Activated naive CD8-positive, alpha-beta T cell treated with anti-CD3 and anti-CD28 coated beads, Interleukin-2, amount 50 U/mL, for 24 hours (primary cell): ENCODE data around the gene PRR20G.

Experiments used
- ATAC-seq: fragments of 150-1000 bp; cut with Tn5 transposase; one replicate; pipeline ENCODE4 v1.10.0; 2021
- DNase-seq: peaks from one replicate; pipeline ENCODE4 v3.0.0; 2021
- H3K27ac Mint-ChIP-seq: one replicate; pipeline ENCODE4 v1.8.0; 2021; ENCODE audit warnings: mild to moderate bottlenecking, mixed read lengths
- H3K27me3 Mint-ChIP-seq: one replicate; pipeline ENCODE4 v1.8.0; 2021; ENCODE audit warnings: mixed read lengths
- H3K36me3 Mint-ChIP-seq: one replicate; pipeline ENCODE4 v1.8.0; 2021; ENCODE audit warnings: low read depth, mixed read lengths
- H3K4me1 Mint-ChIP-seq: one replicate; pipeline ENCODE4 v1.8.0; 2021; ENCODE audit warnings: mixed read lengths
- H3K4me3 Mint-ChIP-seq: one replicate; pipeline ENCODE4 v1.8.0; 2021; ENCODE audit warnings: mild to moderate bottlenecking, moderate library complexity, mixed read lengths
- H3K9me3 Mint-ChIP-seq: one replicate; pipeline ENCODE4 v1.8.0; 2021; ENCODE audit warnings: mixed read lengths

The PRR20G gene

DNA sequence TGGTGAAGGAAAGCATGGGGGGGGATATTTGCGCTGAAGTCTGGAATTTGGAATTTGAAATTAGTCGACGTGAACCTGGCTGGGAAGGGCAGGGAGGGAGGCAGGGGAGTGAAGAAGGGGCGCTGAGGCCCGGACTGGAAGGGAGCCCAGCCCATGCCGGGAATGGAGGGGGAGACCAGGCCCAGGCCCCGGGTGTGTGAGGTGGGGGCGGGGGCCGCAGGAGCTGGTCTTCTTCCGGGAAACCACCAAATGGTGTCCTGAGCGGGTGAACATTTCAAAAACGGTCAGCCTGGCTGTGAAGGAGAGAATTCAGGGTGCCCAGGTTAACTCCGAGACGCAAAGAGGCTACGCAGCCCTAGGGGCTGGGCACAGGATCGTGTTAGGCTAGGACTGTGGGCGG is 497 bp upstream of the PRR20G start:
- no peak overlapping the region for H3K4me3 Mint-ChIP-seq
- H3K27me3 Mint-ChIP-seq = peaks cover 9% of the 10 kb centered on the region
- peaks cover 10% of the 10 kb centered on the region for H3K9me3 Mint-ChIP-seq
- ATAC-seq (no peak), DNase-seq (no peak)
- no peak overlapping the region for H3K27ac Mint-ChIP-seq
- H3K4me1 Mint-ChIP-seq = no peaks in the 10 kb centered on the region
- H3K36me3 Mint-ChIP-seq = no peaks in the 10 kb centered on the region

DNA sequence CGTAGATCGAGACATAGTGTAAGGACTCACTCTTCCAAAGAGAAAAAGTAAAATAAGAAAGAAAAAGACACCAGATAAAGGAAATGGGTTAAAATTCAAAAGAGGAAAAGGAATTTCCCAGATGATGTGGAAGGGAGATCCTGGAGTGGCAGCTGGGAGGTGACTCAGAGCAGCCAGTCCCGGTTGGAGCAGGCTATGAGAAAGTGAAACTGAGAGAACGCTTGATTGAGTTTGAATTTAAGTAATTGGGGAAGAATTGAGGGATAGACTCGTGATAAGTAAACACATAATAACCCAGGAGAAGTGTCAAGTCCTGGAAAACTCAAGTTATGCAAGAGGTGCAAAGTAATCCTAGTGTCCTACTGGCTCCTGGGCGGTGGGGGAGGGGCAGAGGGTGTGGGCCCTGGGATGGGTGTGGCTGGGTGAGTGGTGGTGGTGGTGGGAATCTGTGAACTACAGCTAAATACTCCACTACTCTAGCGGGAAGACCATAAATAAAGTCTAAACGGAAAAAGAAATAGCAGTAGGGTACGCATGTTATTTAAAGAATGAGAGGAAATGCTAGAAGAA is 1.2 kb downstream of the PRR20G start:
- H3K9me3 Mint-ChIP-seq = peaks cover 7% of the 10 kb centered on the region
- no peak for DNase-seq
- H3K4me1 Mint-ChIP-seq = no peaks in the 10 kb centered on the region
- H3K27me3 Mint-ChIP-seq = peaks cover 3% of the 10 kb centered on the region
- H3K27ac Mint-ChIP-seq = no peak overlapping the region
- H3K4me3 Mint-ChIP-seq = no peak overlapping the region
- H3K36me3 Mint-ChIP-seq = no peaks in the 10 kb centered on the region
- ATAC-seq = no peak

- H3K27ac Mint-ChIP-seq = no peak overlapping the region
- H3K27me3 Mint-ChIP-seq = peaks cover 7% of the 10 kb centered on the region
- no peaks in the 10 kb centered on the region for H3K36me3 Mint-ChIP-seq
These were observed 3.6 kb downstream of the PRR20G start for GRCh38 chr3:127284258-127284657.

DNA sequence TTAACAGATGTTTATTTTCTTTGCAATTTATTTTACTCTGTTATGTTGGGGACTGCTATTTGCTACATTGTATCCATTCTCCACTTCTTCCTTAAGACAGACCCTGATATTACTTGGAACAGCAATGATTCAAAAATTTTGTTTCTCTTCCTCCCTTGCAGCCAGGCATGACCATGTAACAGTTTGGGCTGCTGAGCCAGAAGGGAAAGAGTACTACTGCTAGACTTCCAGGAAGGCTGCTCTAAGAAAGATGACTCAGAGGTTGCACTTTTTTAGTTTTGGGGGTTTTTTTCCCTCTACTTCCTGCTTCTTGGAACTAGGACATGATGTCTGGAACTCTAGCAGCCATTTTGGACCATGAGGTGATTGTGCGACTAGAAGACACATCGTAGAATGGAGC is 10.3 kb downstream of the PRR20G start:
- Mint-ChIP-seq H3K4me3 (no peak overlapping the region), H3K4me1 (no peaks in the 10 kb centered on the region), H3K27ac (no peak overlapping the region), H3K9me3 (no peaks in the 10 kb centered on the region), H3K36me3 (no peaks in the 10 kb centered on the region), H3K27me3 (peaks cover 8% of the 10 kb centered on the region)
- DNase-seq (no peak), ATAC-seq (no peak)

More at GRCh38 chr3:127284258-127284657, 3.6 kb downstream of the PRR20G start:
- ATAC-seq (no peak), DNase-seq (no peak)
- no peak overlapping the region for H3K4me3 Mint-ChIP-seq
- peaks cover 4% of the 10 kb centered on the region for H3K9me3 Mint-ChIP-seq
- H3K4me1 Mint-ChIP-seq = no peaks in the 10 kb centered on the region

DNA sequence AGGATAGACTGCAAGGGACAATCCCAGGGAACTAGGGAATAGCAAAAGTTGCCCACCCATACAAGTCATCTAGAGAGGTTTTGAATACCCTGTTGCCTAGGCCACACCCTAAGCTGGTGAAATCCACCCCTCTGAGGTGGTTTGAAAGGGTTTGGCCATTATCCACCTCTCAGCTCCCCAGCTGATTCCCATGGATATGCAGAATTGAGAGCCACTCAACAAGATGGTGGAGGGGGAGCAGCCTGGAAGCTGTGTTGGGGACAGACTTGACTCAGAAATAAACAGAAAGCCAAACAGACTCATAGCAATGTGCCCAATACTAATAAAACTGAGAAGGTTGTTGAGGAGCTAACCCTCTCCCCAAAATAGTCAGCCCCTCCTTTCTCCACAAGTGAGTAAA is 10.9 kb downstream of the PRR20G start:
- no peak for ATAC-seq
- no peak overlapping the region for H3K27ac Mint-ChIP-seq

GRCh38 chr3:127276396-127276795 is 11.4 kb downstream of the PRR20G start:
- H3K9me3 Mint-ChIP-seq = no peaks in the 10 kb centered on the region
- no peaks in the 10 kb centered on the region for H3K36me3 Mint-ChIP-seq
- H3K27ac Mint-ChIP-seq = no peak overlapping the region
- peaks cover 7% of the 10 kb centered on the region for H3K27me3 Mint-ChIP-seq
- no peaks in the 10 kb centered on the region for H3K4me1 Mint-ChIP-seq
- no peak for DNase-seq
- ATAC-seq = no peak
- H3K4me3 Mint-ChIP-seq = no peak overlapping the region

More for the DNA sequence above, 10.9 kb downstream of the PRR20G start:
- DNase-seq = no peak
- Mint-ChIP-seq H3K4me1 (no peaks in the 10 kb centered on the region), H3K4me3 (no peak overlapping the region), H3K27me3 (peaks cover 8% of the 10 kb centered on the region), H3K9me3 (no peaks in the 10 kb centered on the region), H3K36me3 (no peaks in the 10 kb centered on the region)

DNA sequence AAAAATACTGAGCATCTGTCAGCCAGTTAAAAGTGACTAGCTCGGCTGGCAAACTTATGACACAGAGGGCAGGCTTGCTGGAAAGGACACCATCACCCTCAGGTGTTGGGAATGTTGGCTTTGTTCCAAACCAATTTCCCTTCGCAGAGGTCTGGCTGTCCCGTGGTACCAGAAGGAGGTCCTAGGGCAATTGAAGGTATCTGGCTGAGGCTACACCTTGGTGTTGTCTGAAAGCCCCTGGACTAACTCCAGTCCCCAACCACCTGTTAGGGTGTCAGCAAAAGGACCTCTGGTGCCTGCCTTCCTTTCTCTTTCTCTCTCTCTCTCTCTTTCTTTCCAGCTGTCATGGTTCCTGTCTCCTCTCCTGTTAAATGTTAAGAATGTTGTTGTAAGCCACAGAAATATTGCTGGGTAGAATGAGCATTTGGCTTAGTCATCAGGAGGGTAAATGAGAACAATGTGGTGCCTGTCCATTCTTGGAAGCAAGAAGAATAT is 12.5 kb downstream of the PRR20G start:
- no peak overlapping the region for H3K27ac Mint-ChIP-seq
- H3K4me1 Mint-ChIP-seq = no peaks in the 10 kb centered on the region
- H3K27me3 Mint-ChIP-seq = peaks cover 7% of the 10 kb centered on the region
- no peak for DNase-seq
- ATAC-seq = no peak
- no peaks in the 10 kb centered on the region for H3K36me3 Mint-ChIP-seq
- H3K4me3 Mint-ChIP-seq = no peak overlapping the region
- H3K9me3 Mint-ChIP-seq = no peaks in the 10 kb centered on the region

DNA sequence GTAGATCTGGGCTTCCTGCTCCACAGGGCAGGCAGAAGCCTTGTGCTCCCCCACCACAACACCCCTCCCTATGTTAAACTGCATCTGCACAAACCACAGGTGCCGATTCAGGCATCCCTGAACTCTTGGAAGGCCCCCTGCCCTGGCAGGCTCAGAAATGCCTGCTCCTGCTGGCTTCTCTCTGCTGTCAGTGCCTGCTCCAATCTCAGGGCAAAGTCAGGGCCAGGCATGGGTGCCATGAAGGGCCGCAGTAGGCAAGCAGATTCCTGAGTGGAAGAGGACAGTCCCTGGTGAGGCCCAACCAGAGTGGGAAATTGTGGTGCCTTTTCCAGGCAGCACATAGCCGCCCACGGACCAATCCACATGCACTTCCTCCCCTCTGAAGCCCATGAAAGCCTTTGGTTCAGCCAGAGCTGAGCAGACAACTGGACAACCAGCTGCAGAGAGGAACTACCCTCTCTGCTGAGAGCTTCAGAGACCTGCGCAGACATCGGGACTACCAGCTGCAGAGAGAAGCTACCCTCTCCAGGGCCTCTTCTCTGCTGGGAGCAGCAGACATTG is 13.6 kb downstream of the PRR20G start:
- no peak for ATAC-seq
- peaks cover 5% of the 10 kb centered on the region for H3K9me3 Mint-ChIP-seq
- peaks cover 4% of the 10 kb centered on the region for H3K27me3 Mint-ChIP-seq
- H3K36me3 Mint-ChIP-seq = no peaks in the 10 kb centered on the region
- H3K27ac Mint-ChIP-seq = no peak overlapping the region
- no peaks in the 10 kb centered on the region for H3K4me1 Mint-ChIP-seq
- DNase-seq = no peak
- no peak overlapping the region for H3K4me3 Mint-ChIP-seq

DNA sequence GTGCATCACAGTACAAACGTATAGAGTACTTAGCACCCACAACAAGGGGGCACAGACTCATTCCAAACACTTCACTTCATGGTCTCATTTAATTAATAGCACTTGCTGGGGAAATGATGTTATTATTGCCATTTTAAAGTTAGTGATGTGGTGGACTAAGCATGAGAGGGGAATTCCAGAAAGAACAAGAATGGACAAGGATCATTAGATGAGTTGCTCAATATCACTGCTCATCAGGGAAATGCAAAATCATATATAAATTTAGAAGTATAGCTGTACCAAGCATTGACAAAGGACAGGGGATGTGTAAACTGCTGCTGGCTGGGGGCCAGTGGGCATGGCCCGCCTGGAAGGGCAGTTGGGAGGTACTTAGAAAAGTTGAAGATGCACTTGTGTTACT is 14.6 kb downstream of the PRR20G start:
- peaks cover 16% of the 10 kb centered on the region for H3K9me3 Mint-ChIP-seq
- H3K4me3 Mint-ChIP-seq = no peak overlapping the region
- H3K4me1 Mint-ChIP-seq = no peaks in the 10 kb centered on the region
- ATAC-seq (no peak), DNase-seq (no peak)
- H3K27me3 Mint-ChIP-seq = peaks cover 3% of the 10 kb centered on the region
- no peaks in the 10 kb centered on the region for H3K36me3 Mint-ChIP-seq
- H3K27ac Mint-ChIP-seq = no peak overlapping the region

DNA sequence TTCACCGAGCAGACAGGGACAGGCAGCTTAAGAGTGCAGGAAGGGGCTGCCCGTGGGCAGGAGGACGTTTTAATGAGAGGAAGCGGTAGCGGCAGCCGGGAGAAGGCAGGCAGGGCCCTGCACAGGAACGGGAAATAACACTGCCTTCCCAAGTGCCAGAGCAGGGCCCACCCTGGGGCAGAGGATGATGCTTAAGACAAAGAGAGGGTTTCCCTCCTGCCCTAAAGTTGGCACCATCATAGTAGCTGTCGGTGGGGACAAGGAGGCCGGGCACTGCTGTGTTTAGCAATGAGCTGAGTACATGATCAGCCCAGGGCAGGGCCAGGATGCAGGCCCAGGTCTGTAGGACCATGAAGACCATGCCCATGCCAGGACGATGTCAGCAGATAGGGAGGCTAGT is 21.7 kb downstream of the PRR20G start:
- Mint-ChIP-seq H3K27me3 (peaks cover 4% of the 10 kb centered on the region), H3K9me3 (peaks cover 16% of the 10 kb centered on the region), H3K4me3 (no peak overlapping the region), H3K4me1 (no peaks in the 10 kb centered on the region), H3K36me3 (no peaks in the 10 kb centered on the region), H3K27ac (no peak overlapping the region)
- ATAC-seq = no peak
- no peak for DNase-seq

DNA sequence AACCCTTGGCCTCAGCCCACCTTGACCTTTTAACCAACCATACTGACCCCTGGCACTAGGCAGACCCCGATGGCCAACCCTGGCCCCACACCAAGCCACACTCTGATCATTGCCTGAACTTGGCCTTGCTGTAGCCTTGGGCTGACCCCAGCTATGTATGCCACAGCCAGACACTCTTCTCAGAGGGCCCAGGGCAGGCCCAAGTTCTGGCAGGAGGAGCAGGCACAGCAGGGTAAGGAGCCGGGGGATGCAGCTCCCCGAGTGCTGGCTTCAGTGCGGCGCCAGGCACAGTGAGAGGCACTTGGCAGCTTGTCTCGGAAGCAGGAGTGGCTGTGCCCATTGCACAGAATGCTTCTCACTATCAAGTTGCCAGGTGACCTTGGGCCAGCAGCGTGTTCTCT is 22.3 kb downstream of the PRR20G start:
- peak; percentile 20 for ATAC-seq
- no peak overlapping the region for H3K27ac Mint-ChIP-seq
- no peaks in the 10 kb centered on the region for H3K4me1 Mint-ChIP-seq
- H3K27me3 Mint-ChIP-seq = peaks cover 4% of the 10 kb centered on the region
- peaks cover 16% of the 10 kb centered on the region for H3K9me3 Mint-ChIP-seq
- DNase-seq = no peak
- H3K36me3 Mint-ChIP-seq = no peaks in the 10 kb centered on the region
- H3K4me3 Mint-ChIP-seq = no peak overlapping the region

- Mint-ChIP-seq H3K9me3 (peaks cover 16% of the 10 kb centered on the region), H3K27ac (no peak overlapping the region), H3K36me3 (no peaks in the 10 kb centered on the region), H3K4me1 (no peaks in the 10 kb centered on the region), H3K4me3 (no peak overlapping the region), H3K27me3 (peaks cover 4% of the 10 kb centered on the region)
- ATAC-seq (peak; percentile 7), DNase-seq (no peak)
These were observed 22.9 kb downstream of the PRR20G start for GRCh38 chr3:127264794-127265514.

- Mint-ChIP-seq H3K4me1 (no peaks in the 10 kb centered on the region), H3K27ac (no peak overlapping the region), H3K27me3 (peaks cover 4% of the 10 kb centered on the region), H3K4me3 (no peak overlapping the region), H3K9me3 (peaks cover 11% of the 10 kb centered on the region), H3K36me3 (no peaks in the 10 kb centered on the region)
- DNase-seq (no peak), ATAC-seq (no peak)
These were observed 23.6 kb downstream of the PRR20G start for GRCh38 chr3:127264292-127264691.

- Mint-ChIP-seq H3K27me3 (peaks cover 4% of the 10 kb centered on the region), H3K36me3 (no peaks in the 10 kb centered on the region), H3K4me3 (no peak overlapping the region), H3K4me1 (no peaks in the 10 kb centered on the region), H3K27ac (no peak overlapping the region), H3K9me3 (peaks cover 5% of the 10 kb centered on the region)
- ATAC-seq = no peak
- no peak for DNase-seq
These were observed 24.1 kb downstream of the PRR20G start for GRCh38 chr3:127263586-127264231.

DNA sequence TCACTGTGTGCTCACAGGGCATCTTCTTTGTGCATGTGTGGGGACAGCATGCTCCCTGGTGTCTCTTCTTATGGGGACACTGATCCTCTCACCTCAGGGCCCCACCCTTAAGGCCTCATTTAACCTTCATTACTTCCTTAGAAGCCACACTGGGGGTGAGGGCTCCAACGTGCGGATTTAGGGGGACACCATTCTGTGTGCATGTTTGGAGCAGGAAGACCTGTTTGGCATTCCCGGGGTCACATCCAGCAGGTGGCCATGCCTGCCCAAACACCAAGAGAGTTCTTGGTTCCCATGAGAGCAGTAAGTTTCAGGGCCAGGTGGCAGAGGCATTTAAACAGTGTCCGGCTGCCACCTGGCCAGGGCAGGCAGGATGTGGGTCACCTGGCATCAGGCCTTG is 24.8 kb downstream of the PRR20G start:
- H3K27ac Mint-ChIP-seq = no peak overlapping the region
- H3K4me3 Mint-ChIP-seq = no peak overlapping the region
- no peak for ATAC-seq
- H3K4me1 Mint-ChIP-seq = no peaks in the 10 kb centered on the region
- H3K36me3 Mint-ChIP-seq = no peaks in the 10 kb centered on the region
- H3K27me3 Mint-ChIP-seq = peaks cover 4% of the 10 kb centered on the region
- no peak for DNase-seq
- H3K9me3 Mint-ChIP-seq = no peaks in the 10 kb centered on the region
